Stimulated activated naive B cell treated with anti-CD40 and anti-IgM and Interleukin-4, amounts not matched to agents 10 μg/mL and 1 μg/mL and 100 μg/mL, for 72 hours (primary cell): Measurements from ENCODE around the gene TUBA4A.

ENCODE experiments used
- ATAC-seq, 2 donors: fragments of 150-1000 bp; cut with Tn5 transposase; replicated peaks; 2 replicates each; pipeline ENCODE4 v1.10.0; 2021; ENCODE audit warnings: moderate library complexity in 1 of 2
- DNase-seq: peaks from one replicate; pipeline ENCODE4 v3.0.0; 2021
- H3K27ac Mint-ChIP-seq: one replicate; pipeline ENCODE4 v1.8.0; 2022; ENCODE audit warnings: mild to moderate bottlenecking, mixed read lengths
- H3K27me3 Mint-ChIP-seq, 2 donors: one replicate each; pipeline ENCODE4 v1.8.0; 2022; ENCODE audit warnings: mixed read lengths in 2 of 2
- H3K36me3 Mint-ChIP-seq, 2 donors: one replicate each; pipeline ENCODE4 v1.8.0; 2022; ENCODE audit warnings: mixed read lengths in 2 of 2, mild to moderate bottlenecking in 1 of 2
- H3K4me1 Mint-ChIP-seq, 2 donors: one replicate each; pipeline ENCODE4 v1.8.0; 2022; ENCODE audit warnings: mixed read lengths in 2 of 2, mild to moderate bottlenecking in 1 of 2
- H3K4me3 Mint-ChIP-seq, 2 donors: one replicate each; pipeline ENCODE4 v1.8.0; 2022; ENCODE audit warnings: mild to moderate bottlenecking in 2 of 2, mixed read lengths in 2 of 2, moderate library complexity in 1 of 2
- H3K9me3 Mint-ChIP-seq, 2 donors: one replicate each; pipeline ENCODE4 v1.8.0; 2022; ENCODE audit warnings: mixed read lengths in 2 of 2, mild to moderate bottlenecking in 1 of 2

The TUBA4A gene

GRCh38 chr2:219223831-219224610, 29.7 kb downstream of the TUBA4A start:
- H3K36me3 Mint-ChIP-seq, result peaks cover 48 to 62% of the 10 kb centered on the region in 2 donors
- H3K27me3 Mint-ChIP-seq, result no peaks in the 10 kb centered on the region
- no peaks in the 10 kb centered on the region for H3K9me3 Mint-ChIP-seq
- no peak overlapping the region for H3K4me3 Mint-ChIP-seq
- ATAC-seq (no peak), DNase-seq (no peak)
- peaks cover 15 to 46% of the 10 kb centered on the region in 2 donors for H3K4me1 Mint-ChIP-seq
- no peak overlapping the region for H3K27ac Mint-ChIP-seq

GRCh38 chr2:219221957-219222518, 31.7 kb downstream of the TUBA4A start:
- Mint-ChIP-seq H3K9me3 (no peaks in the 10 kb centered on the region), H3K4me1 (peaks cover 14 to 40% of the 10 kb centered on the region in 2 donors), H3K4me3 (no peak overlapping the region), H3K27me3 (no peaks in the 10 kb centered on the region), H3K27ac (no peak overlapping the region), H3K36me3 (peaks cover 48 to 58% of the 10 kb centered on the region in 2 donors)
- no peak for DNase-seq
- no peak for ATAC-seq

GRCh38 chr2:219220652-219221402, 32.9 kb downstream of the TUBA4A start:
- no peaks in the 10 kb centered on the region for H3K9me3 Mint-ChIP-seq
- H3K4me1 Mint-ChIP-seq, result peaks cover 20 to 47% of the 10 kb centered on the region in 2 donors
- H3K27ac Mint-ChIP-seq, result no peak overlapping the region
- no peaks in the 10 kb centered on the region for H3K27me3 Mint-ChIP-seq
- ATAC-seq, result no peak
- peaks cover 53 to 63% of the 10 kb centered on the region in 2 donors for H3K36me3 Mint-ChIP-seq
- DNase-seq, result no peak
- no peak overlapping the region for H3K4me3 Mint-ChIP-seq

GRCh38 chr2:219219784-219220532, 33.8 kb downstream of the TUBA4A start:
- peaks cover 20 to 43% of the 10 kb centered on the region in 2 donors for H3K4me1 Mint-ChIP-seq
- ATAC-seq (no peak), DNase-seq (no peak)
- no peaks in the 10 kb centered on the region for H3K9me3 Mint-ChIP-seq
- H3K4me3 Mint-ChIP-seq, result peak overlapping the region; percentile 6 to 95
- H3K36me3 Mint-ChIP-seq, result peaks cover 46 to 59% of the 10 kb centered on the region in 2 donors
- H3K27me3 Mint-ChIP-seq, result no peaks in the 10 kb centered on the region
- H3K27ac Mint-ChIP-seq, result no peak overlapping the region

- ATAC-seq, result peak; percentile 84 to 91
- Mint-ChIP-seq H3K27me3 (no peaks in the 10 kb centered on the region), H3K36me3 (peaks cover 44 to 59% of the 10 kb centered on the region in 2 donors), H3K27ac (peak within 1 kb of the TSS; percentile 93), H3K4me3 (peak within 1 kb of the TSS; percentile 90 to 95), H3K4me1 (peaks cover 21 to 40% of the 10 kb centered on the region in 2 donors), H3K9me3 (no peaks in the 10 kb centered on the region)
- peak; percentile 86 for DNase-seq
Measured at GRCh38 chr2:219218732-219219701, 34.7 kb downstream of the TUBA4A start, which contains the start of gene ABCB6. Gene ABCB6 (minus strand): TSS chr2:219218958. CDS start chr2:219218673, 285 bp downstream.

- Mint-ChIP-seq H3K4me3 (peak overlapping the region; percentile 90 to 95), H3K27ac (peak overlapping the region; percentile 93), H3K36me3 (peaks cover 45 to 56% of the 10 kb centered on the region in 2 donors), H3K9me3 (no peaks in the 10 kb centered on the region), H3K27me3 (no peaks in the 10 kb centered on the region), H3K4me1 (peaks cover 21 to 40% of the 10 kb centered on the region in 2 donors)
- ATAC-seq (peak; percentile 52 to 55), DNase-seq (no peak)
Measured at GRCh38 chr2:219218217-219218731, 35.4 kb downstream of the TUBA4A start.

- Mint-ChIP-seq H3K9me3 (no peaks in the 10 kb centered on the region), H3K27ac (peak overlapping the region; percentile 37), H3K27me3 (no peaks in the 10 kb centered on the region), H3K4me3 (peak overlapping the region; percentile 64 to 95), H3K4me1 (peaks cover 21 to 50% of the 10 kb centered on the region in 2 donors), H3K36me3 (peaks cover 49 to 59% of the 10 kb centered on the region in 2 donors)
- ATAC-seq, result no peak
- no peak for DNase-seq
Measured at GRCh38 chr2:219216535-219216915, 37.2 kb downstream of the TUBA4A start.

GRCh38 chr2:219215871-219216534, 37.7 kb downstream of the TUBA4A start:
- DNase-seq, result no peak
- Mint-ChIP-seq H3K4me3 (peak overlapping the region in 1 of 2 donors; percentile 32), H3K4me1 (peaks cover 21 to 54% of the 10 kb centered on the region in 2 donors), H3K27me3 (no peaks in the 10 kb centered on the region), H3K9me3 (no peaks in the 10 kb centered on the region), H3K27ac (no peak overlapping the region), H3K36me3 (peaks cover 47 to 57% of the 10 kb centered on the region in 2 donors)
- no peak for ATAC-seq

GRCh38 chr2:219214786-219215185, 38.9 kb downstream of the TUBA4A start:
- H3K27me3 Mint-ChIP-seq, result no peaks in the 10 kb centered on the region
- no peaks in the 10 kb centered on the region for H3K9me3 Mint-ChIP-seq
- DNase-seq (no peak), ATAC-seq (no peak)
- H3K4me1 Mint-ChIP-seq, result peaks cover 20 to 47% of the 10 kb centered on the region in 2 donors
- peaks cover 46 to 48% of the 10 kb centered on the region in 2 donors for H3K36me3 Mint-ChIP-seq
- no peak overlapping the region for H3K4me3 Mint-ChIP-seq
- H3K27ac Mint-ChIP-seq, result no peak overlapping the region

- H3K4me3 Mint-ChIP-seq, result no peak overlapping the region
- ATAC-seq, result no peak
- no peaks in the 10 kb centered on the region for H3K27me3 Mint-ChIP-seq
- DNase-seq, result no peak
- no peaks in the 10 kb centered on the region for H3K9me3 Mint-ChIP-seq
- peaks cover 45% of the 10 kb centered on the region in 2 donors for H3K36me3 Mint-ChIP-seq
- H3K27ac Mint-ChIP-seq, result peak overlapping the region; percentile 6
- peaks cover 21 to 44% of the 10 kb centered on the region in 2 donors for H3K4me1 Mint-ChIP-seq
Measured at GRCh38 chr2:219214141-219214540, 39.6 kb downstream of the TUBA4A start.

- Mint-ChIP-seq H3K4me3 (no peak overlapping the region), H3K4me1 (peaks cover 23 to 47% of the 10 kb centered on the region in 2 donors), H3K9me3 (no peaks in the 10 kb centered on the region), H3K27me3 (no peaks in the 10 kb centered on the region), H3K27ac (no peak overlapping the region), H3K36me3 (peaks cover 46 to 48% of the 10 kb centered on the region in 2 donors)
- no peak for ATAC-seq
- no peak for DNase-seq
Measured at GRCh38 chr2:219213486-219214071, 40.1 kb downstream of the TUBA4A start.

- Mint-ChIP-seq H3K27me3 (no peaks in the 10 kb centered on the region), H3K4me1 (peaks cover 25 to 49% of the 10 kb centered on the region in 2 donors), H3K9me3 (no peaks in the 10 kb centered on the region), H3K36me3 (peaks cover 51 to 54% of the 10 kb centered on the region in 2 donors), H3K4me3 (no peak overlapping the region), H3K27ac (peak overlapping the region; percentile 20)
- ATAC-seq (no peak), DNase-seq (no peak)
Measured at GRCh38 chr2:219213026-219213415, 40.7 kb downstream of the TUBA4A start.
